GM12875 (cell line): ENCODE measurements around the gene STAT5B.

Experiments used
- H3K4me3 ChIP-seq: one replicate; pipeline ENCODE4 v1.5.1; 2011; ENCODE audit warnings: low read depth, low read length, control low read depth
- CTCF ChIP-seq: IDR thresholded peaks from 2 replicates; pipeline ENCODE4 v1.5.1; 2011; ENCODE audit warnings: low read depth, mild to moderate bottlenecking, control low read depth, inconsistent platforms, low read length, moderate library complexity, borderline replicate concordance; ENCODE audit not compliant: insufficient read depth

STAT5B gene

GRCh38 chr17:42202696-42203095 is 73.5 kb downstream of the STAT5B start:
- no peak for TF ChIP-seq CTCF
- no peak overlapping the region for H3K4me3 ChIP-seq

- TF ChIP-seq CTCF, result no peak
- H3K4me3 ChIP-seq, result no peak overlapping the region
These were observed 74.0 kb downstream of the STAT5B start for GRCh38 chr17:42202159-42202558.

- TF ChIP-seq CTCF, result no peak
- H3K4me3 ChIP-seq, result no peak overlapping the region
These were observed 74.8 kb downstream of the STAT5B start for GRCh38 chr17:42201458-42201772.

GRCh38 chr17:42200706-42201457 is 75.3 kb downstream of the STAT5B start:
- no peak overlapping the region for H3K4me3 ChIP-seq
- no peak for TF ChIP-seq CTCF

GRCh38 chr17:42199416-42200011 is 76.7 kb downstream of the STAT5B start:
- TF ChIP-seq CTCF, result no peak
- no peak overlapping the region for H3K4me3 ChIP-seq

- no peak overlapping the region for H3K4me3 ChIP-seq
- TF ChIP-seq CTCF, result no peak
These were observed 77.3 kb downstream of the STAT5B start for GRCh38 chr17:42198897-42199296.

- no peak overlapping the region for H3K4me3 ChIP-seq
- TF ChIP-seq CTCF, result no peak
These were observed 78.5 kb downstream of the STAT5B start for GRCh38 chr17:42197564-42198156.
